GM19099 (cell line): ENCODE data around the gene NID1.

Experiments used
- POLR2A ChIP-seq: IDR thresholded peaks from 3 replicates; pipeline ENCODE4 v1.6.1; 2011; ENCODE audit warnings: low read depth; ENCODE audit not compliant: insufficient read length; ENCODE audit errors: extremely low read depth

The NID1 gene

GRCh38 chr1:236079703-236080102 is 14.8 kb upstream of the NID1 start:
- no peak for TF ChIP-seq POLR2A

GRCh38 chr1:236078993-236079392 is 14.1 kb upstream of the NID1 start:
- TF ChIP-seq POLR2A, result no peak

GRCh38 chr1:236075848-236076247 is 11.0 kb upstream of the NID1 start:
- TF ChIP-seq POLR2A, result no peak

GRCh38 chr1:236073307-236073897 is 8.5 kb upstream of the NID1 start:
- TF ChIP-seq POLR2A, result no peak

- TF ChIP-seq POLR2A, result no peak
These were observed 7.1 kb upstream of the NID1 start for GRCh38 chr1:236072001-236072400.

GRCh38 chr1:236070753-236071152 is 5.9 kb upstream of the NID1 start:
- no peak for TF ChIP-seq POLR2A

GRCh38 chr1:236069796-236070195 is 4.9 kb upstream of the NID1 start:
- no peak for TF ChIP-seq POLR2A

GRCh38 chr1:236067854-236068454 is 3.1 kb upstream of the NID1 start:
- TF ChIP-seq POLR2A, result no peak

GRCh38 chr1:236066828-236067386 is 2.0 kb upstream of the NID1 start:
- peak; percentile 53 for TF ChIP-seq POLR2A

GRCh38 chr1:236066054-236066453 is 1.2 kb upstream of the NID1 start:
- TF ChIP-seq POLR2A, result no peak

GRCh38 chr1:236065509-236066005 is 667 bp upstream of the NID1 start:
- no peak for TF ChIP-seq POLR2A

- peak; percentile 7 for TF ChIP-seq POLR2A
These were observed 794 bp downstream of the NID1 start for GRCh38 chr1:236063919-236064673.

- no peak for TF ChIP-seq POLR2A
These were observed 1.4 kb downstream of the NID1 start for GRCh38 chr1:236063551-236063918.

GRCh38 chr1:236060286-236060685 is 4.6 kb downstream of the NID1 start:
- TF ChIP-seq POLR2A, result no peak

GRCh38 chr1:236059011-236059410 is 5.9 kb downstream of the NID1 start:
- no peak for TF ChIP-seq POLR2A

- no peak for TF ChIP-seq POLR2A
These were observed 6.6 kb downstream of the NID1 start for GRCh38 chr1:236058141-236058934.

- TF ChIP-seq POLR2A, result no peak
These were observed 7.3 kb downstream of the NID1 start for GRCh38 chr1:236057546-236057945.
